ENCODE results near the gene TMEM247.

Gene TMEM247

GRCh38 chr2:46525522-46526155 is 46.3 kb downstream of the TMEM247 start:
- ChIA-PET CTCF (no interaction called here), POLR2A (no interaction called here)
- DNase-seq (ENCODE audit: extremely low spot score) = no peak
- TF ChIP-seq SUZ12 (IDR thresholded peaks at IDR 0.05) (no peak), FOXA1 (IDR thresholded peaks at IDR 0.05) (no peak), FOXK2 (IDR thresholded peaks at IDR 0.05) (no peak), PKNOX1 (IDR thresholded peaks at IDR 0.05) (no peak), ARNT (IDR thresholded peaks at IDR 0.05) (no peak), CTBP1 (IDR thresholded peaks at IDR 0.05; ENCODE audit: borderline replicate concordance) (no peak), BHLHE40 (IDR thresholded peaks at IDR 0.05; ENCODE audit: borderline replicate concordance) (no peak), FOXM1 (IDR thresholded peaks at IDR 0.05; ENCODE audit: borderline replicate concordance) (no peak), ELF4 (IDR thresholded peaks at IDR 0.05) (no peak), SP1 (IDR thresholded peaks at IDR 0.05) (no peak)

GRCh38 chr2:46528880-46529279 is 49.5 kb downstream of the TMEM247 start:
- POLR2A ChIA-PET = no interaction called here
- CTCF ChIA-PET = no interaction called here
- TF ChIP-seq L3MBTL2 (conservative IDR thresholded peaks at IDR 0.05) (no peak), ZNF384 (IDR thresholded peaks at IDR 0.05) (no peak), FOXM1 (IDR thresholded peaks at IDR 0.05; ENCODE audit: borderline replicate concordance) (no peak), LEF1 (IDR thresholded peaks at IDR 0.05; ENCODE audit: borderline replicate concordance) (no peak), FOXK2 (IDR thresholded peaks at IDR 0.05) (no peak), BHLHE40 (IDR thresholded peaks at IDR 0.05; ENCODE audit: borderline replicate concordance) (no peak), ARNT (IDR thresholded peaks at IDR 0.05) (no peak), SP1 (IDR thresholded peaks at IDR 0.05) (no peak), TARDBP (IDR thresholded peaks at IDR 0.05) (no peak), CTBP1 (IDR thresholded peaks at IDR 0.05; ENCODE audit: borderline replicate concordance) (no peak), FOXA1 (IDR thresholded peaks at IDR 0.05) (no peak), ELF4 (IDR thresholded peaks at IDR 0.05) (no peak), HDGF (IDR thresholded peaks at IDR 0.05; ENCODE audit: borderline replicate concordance) (no peak)

GRCh38 chr2:46530639-46531038 is 51.3 kb downstream of the TMEM247 start:
- DNase-seq (ENCODE audit: extremely low spot score) = no peak
- CTCF ChIA-PET = no interaction called here
- TF ChIP-seq FOXM1 (IDR thresholded peaks at IDR 0.05; ENCODE audit: borderline replicate concordance) (no peak), HDGF (IDR thresholded peaks at IDR 0.05; ENCODE audit: borderline replicate concordance) (no peak), ZNF384 (IDR thresholded peaks at IDR 0.05) (no peak), ELF4 (IDR thresholded peaks at IDR 0.05) (no peak), TARDBP (IDR thresholded peaks at IDR 0.05) (no peak), PKNOX1 (IDR thresholded peaks at IDR 0.05) (no peak), CTBP1 (IDR thresholded peaks at IDR 0.05; ENCODE audit: borderline replicate concordance) (no peak), SUZ12 (IDR thresholded peaks at IDR 0.05) (no peak), LEF1 (IDR thresholded peaks at IDR 0.05; ENCODE audit: borderline replicate concordance) (no peak), FOXA1 (IDR thresholded peaks at IDR 0.05) (no peak), FOXK2 (IDR thresholded peaks at IDR 0.05) (no peak), L3MBTL2 (conservative IDR thresholded peaks at IDR 0.05) (no peak), SP1 (IDR thresholded peaks at IDR 0.05) (no peak), ARNT (IDR thresholded peaks at IDR 0.05) (no peak), NFRKB (IDR thresholded peaks at IDR 0.05) (no peak), BHLHE40 (IDR thresholded peaks at IDR 0.05; ENCODE audit: borderline replicate concordance) (no peak)
- POLR2A ChIA-PET = no interaction called here

More at GRCh38 chr2:46528880-46529279, 49.5 kb downstream of the TMEM247 start:
- no peak for DNase-seq (ENCODE audit: extremely low spot score)

GRCh38 chr2:46531863-46532262 is 52.5 kb downstream of the TMEM247 start:
- CTCF ChIA-PET = no interaction called here
- DNase-seq (ENCODE audit: extremely low spot score) = no peak
- TF ChIP-seq ARNT (IDR thresholded peaks at IDR 0.05) = no peak
- TF ChIP-seq SP1 (IDR thresholded peaks at IDR 0.05) = no peak
- no peak for TF ChIP-seq CTBP1 (IDR thresholded peaks at IDR 0.05; ENCODE audit: borderline replicate concordance)
- TF ChIP-seq FOXK2 (IDR thresholded peaks at IDR 0.05) = no peak
- no peak for TF ChIP-seq BHLHE40 (IDR thresholded peaks at IDR 0.05; ENCODE audit: borderline replicate concordance)
- TF ChIP-seq NFRKB (IDR thresholded peaks at IDR 0.05) = no peak
- no peak for TF ChIP-seq TARDBP (IDR thresholded peaks at IDR 0.05)
- TF ChIP-seq PKNOX1 (IDR thresholded peaks at IDR 0.05) = no peak
- no peak for TF ChIP-seq LEF1 (IDR thresholded peaks at IDR 0.05; ENCODE audit: borderline replicate concordance)
- POLR2A ChIA-PET = no interaction called here
